ENCODE measurements around the gene PSMA2.

PSMA2 gene

GRCh38 chr7:42940985-42941847 is 9.2 kb upstream of the PSMA2 start:
- peak; percentile 38 to 55 for DNase-seq (ENCODE audit: low read depth in 2 of 2)

GRCh38 chr7:42939457-42940240 is 7.7 kb upstream of the PSMA2 start:
- DNase-seq (ENCODE audit: low read depth in 2 of 2) = no peak

GRCh38 chr7:42935861-42936260 is 3.9 kb upstream of the PSMA2 start:
- DNase-seq (ENCODE audit: low read depth in 2 of 2) = no peak

- DNase-seq (ENCODE audit: low read depth in 2 of 2) = no peak
These were observed 2.3 kb upstream of the PSMA2 start for GRCh38 chr7:42934291-42934690.

- DNase-seq (ENCODE audit: low read depth in 2 of 2) = no peak
These were observed 1.0 kb upstream of the PSMA2 start for GRCh38 chr7:42932811-42933591.

- DNase-seq (ENCODE audit: low read depth in 2 of 2) = no peak
These were observed 534 bp downstream of the PSMA2 start for GRCh38 chr7:42931447-42931833.

- DNase-seq (ENCODE audit: low read depth in 2 of 2) = no peak
These were observed 1.1 kb downstream of the PSMA2 start for GRCh38 chr7:42930889-42931288.

GRCh38 chr7:42929449-42929848 is 2.5 kb downstream of the PSMA2 start:
- DNase-seq (ENCODE audit: low read depth in 2 of 2) = no peak

GRCh38 chr7:42928754-42929153 is 3.2 kb downstream of the PSMA2 start:
- no peak for DNase-seq (ENCODE audit: low read depth in 2 of 2)

GRCh38 chr7:42926204-42926603 is 5.8 kb downstream of the PSMA2 start:
- no peak for DNase-seq (ENCODE audit: low read depth in 2 of 2)

- DNase-seq (ENCODE audit: low read depth in 2 of 2) = no peak
These were observed 6.3 kb downstream of the PSMA2 start for GRCh38 chr7:42925630-42926029.

- DNase-seq (ENCODE audit: low read depth in 2 of 2) = no peak
These were observed 7.6 kb downstream of the PSMA2 start for GRCh38 chr7:42924223-42924838.

GRCh38 chr7:42922017-42922753 is 9.8 kb downstream of the PSMA2 start:
- DNase-seq (ENCODE audit: low read depth in 2 of 2) = no peak

GRCh38 chr7:42915356-42915755 is 16.6 kb downstream of the PSMA2 start:
- DNase-seq (ENCODE audit: low read depth in 2 of 2) = no peak

GRCh38 chr7:42914421-42915045 is 17.4 kb downstream of the PSMA2 start:
- no peak for DNase-seq (ENCODE audit: low read depth in 2 of 2)

- DNase-seq (ENCODE audit: low read depth in 2 of 2) = no peak
These were observed 18.0 kb downstream of the PSMA2 start for GRCh38 chr7:42914009-42914408.

- no peak for DNase-seq (ENCODE audit: low read depth in 2 of 2)
These were observed 18.4 kb downstream of the PSMA2 start for GRCh38 chr7:42913591-42913990.

- DNase-seq (ENCODE audit: low read depth in 2 of 2) = peak; percentile 91 to 93
These were observed 20.2 kb downstream of the PSMA2 start, which contains the start of gene C7orf25 for GRCh38 chr7:42911454-42912447. C7orf25 (minus strand) TSS chr7:42912070; CDS start chr7:42910900, 1,170 bp downstream.

- no peak for DNase-seq (ENCODE audit: low read depth in 2 of 2)
These were observed 21.7 kb downstream of the PSMA2 start for GRCh38 chr7:42910306-42910705.
